Skeletal muscle satellite cell (primary cell): ENCODE results near the gene DENND4A.

Experiments used
- H3K27me3 ChIP-seq: 2 replicates; pipeline ENCODE4 v1.7.0; 2013; ENCODE audit warnings: low read length; ENCODE audit not compliant: control insufficient read depth, insufficient read depth
- H3K36me3 ChIP-seq: 2 replicates; pipeline ENCODE4 v1.7.0; 2013; ENCODE audit warnings: mild to moderate bottlenecking, control low read depth, low read length; ENCODE audit not compliant: insufficient read depth
- H3K4me1 ChIP-seq: 2 replicates; pipeline ENCODE4 v1.7.0; 2013; ENCODE audit warnings: low read length; ENCODE audit not compliant: control insufficient read depth, insufficient read depth
- H3K4me2 ChIP-seq: 2 replicates; pipeline ENCODE4 v1.7.0; 2013; ENCODE audit warnings: mild to moderate bottlenecking, low read length
- H3K4me3 ChIP-seq: 2 replicates; pipeline ENCODE4 v1.7.0; 2013; ENCODE audit warnings: low read length
- H3K9ac ChIP-seq: 2 replicates; pipeline ENCODE4 v1.7.0; 2013; ENCODE audit warnings: mild to moderate bottlenecking, low read depth, low read length, moderate library complexity
- H3K9me3 ChIP-seq: replicated peaks from 2 replicates; pipeline ENCODE4 v1.7.0; 2013; ENCODE audit warnings: mild to moderate bottlenecking, control low read depth, low read length

The DENND4A gene

GRCh38 chr15:65762914-65763787 lies 28.9 kb downstream of the DENND4A start:
- no peaks in the 10 kb centered on the region for H3K9me3 ChIP-seq
- H3K4me1 ChIP-seq = no peaks in the 10 kb centered on the region
- H3K4me3 ChIP-seq = no peak overlapping the region
- H3K27me3 ChIP-seq = no peaks in the 10 kb centered on the region
- H3K9ac ChIP-seq = no peak overlapping the region
- H3K36me3 ChIP-seq = no peaks in the 10 kb centered on the region
- H3K4me2 ChIP-seq = no peak overlapping the region

DNA sequence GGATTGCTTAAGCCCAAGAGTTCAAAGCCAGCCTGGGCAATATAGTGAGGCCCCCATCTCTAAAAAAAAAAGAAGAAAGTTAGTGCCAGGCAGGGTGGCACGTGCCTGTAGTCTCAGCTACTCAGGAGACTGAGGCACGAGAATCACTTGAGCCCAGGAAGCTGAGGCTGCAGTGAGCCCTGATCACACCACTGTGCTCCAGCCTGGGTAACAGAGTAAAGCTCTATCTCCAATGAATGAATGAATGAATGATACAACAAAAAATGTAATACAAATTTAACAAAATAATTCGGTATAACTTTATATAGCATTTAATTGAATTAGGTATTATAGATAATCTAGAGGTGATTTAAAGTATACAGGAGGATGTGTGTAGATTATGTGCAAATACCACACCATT lies 29.7 kb downstream of the DENND4A start:
- H3K9ac ChIP-seq = no peak overlapping the region
- H3K4me1 ChIP-seq = no peaks in the 10 kb centered on the region
- H3K9me3 ChIP-seq = no peaks in the 10 kb centered on the region
- no peak overlapping the region for H3K4me2 ChIP-seq
- H3K36me3 ChIP-seq = no peaks in the 10 kb centered on the region
- H3K4me3 ChIP-seq = no peak overlapping the region
- H3K27me3 ChIP-seq = no peaks in the 10 kb centered on the region

DNA sequence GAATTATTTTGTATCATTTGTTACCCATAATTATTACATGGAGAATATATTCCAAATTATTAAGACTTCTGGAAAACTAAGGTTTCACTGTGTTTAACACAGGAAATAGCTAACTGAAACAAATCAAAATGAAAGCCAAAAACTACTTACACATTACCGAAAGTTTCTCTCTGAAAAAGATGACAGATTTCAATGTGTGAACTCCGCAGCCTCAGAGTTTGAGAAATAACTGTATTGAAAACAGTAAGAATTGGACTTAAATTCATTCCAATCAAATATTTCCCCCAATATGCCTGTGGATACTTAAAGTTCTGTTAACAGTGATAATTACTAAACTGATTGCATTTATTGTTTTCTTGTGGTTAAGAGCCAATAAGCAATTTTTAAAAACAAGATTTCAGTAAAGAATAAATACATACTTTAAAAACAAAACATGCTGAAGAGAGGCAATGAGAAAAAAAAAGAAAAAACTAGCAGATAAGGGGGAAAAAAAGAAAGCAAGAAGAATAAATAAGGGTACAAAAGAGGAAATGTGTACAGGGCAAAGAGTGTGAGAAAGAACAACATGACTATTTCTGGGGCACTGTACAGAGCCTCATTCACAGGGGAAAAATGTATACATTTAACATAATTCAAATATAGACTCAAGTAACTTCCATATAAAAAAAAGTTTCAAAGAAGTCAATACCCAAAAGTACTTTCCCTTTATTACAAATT lies 30.7 kb downstream of the DENND4A start:
- no peaks in the 10 kb centered on the region for H3K9me3 ChIP-seq
- no peaks in the 10 kb centered on the region for H3K4me1 ChIP-seq
- H3K4me3 ChIP-seq = no peak overlapping the region
- H3K4me2 ChIP-seq = no peak overlapping the region
- H3K9ac ChIP-seq = no peak overlapping the region
- no peaks in the 10 kb centered on the region for H3K27me3 ChIP-seq
- H3K36me3 ChIP-seq = no peaks in the 10 kb centered on the region

GRCh38 chr15:65759441-65759840 lies 32.7 kb downstream of the DENND4A start:
- Histone ChIP-seq H3K4me1 (no peaks in the 10 kb centered on the region), H3K9ac (no peak overlapping the region), H3K4me3 (no peak overlapping the region), H3K4me2 (no peak overlapping the region), H3K9me3 (no peaks in the 10 kb centered on the region), H3K27me3 (no peaks in the 10 kb centered on the region), H3K36me3 (no peaks in the 10 kb centered on the region)

DNA sequence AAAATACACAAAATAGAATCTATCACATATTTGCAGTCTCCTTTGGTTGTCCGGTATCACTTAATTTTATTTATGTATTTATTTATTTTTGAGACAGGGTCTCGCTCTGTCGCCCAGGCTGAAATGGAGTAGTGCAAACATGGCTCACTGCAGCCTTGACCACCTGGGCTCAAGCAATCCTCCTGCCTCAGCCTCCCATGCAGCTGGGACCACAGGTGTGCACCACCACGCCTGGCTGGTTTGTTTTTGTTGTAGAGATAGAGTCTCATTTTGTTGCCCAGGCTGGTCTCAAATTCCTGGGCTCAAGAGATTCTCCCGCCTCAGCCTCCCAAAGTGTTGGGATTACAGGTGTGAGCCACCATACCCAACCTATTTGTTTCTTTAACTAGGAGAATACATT lies 33.9 kb downstream of the DENND4A start:
- H3K4me2 ChIP-seq = no peak overlapping the region
- H3K9ac ChIP-seq = no peak overlapping the region
- no peaks in the 10 kb centered on the region for H3K9me3 ChIP-seq
- H3K36me3 ChIP-seq = no peaks in the 10 kb centered on the region
- H3K27me3 ChIP-seq = no peaks in the 10 kb centered on the region
- H3K4me1 ChIP-seq = no peaks in the 10 kb centered on the region
- no peak overlapping the region for H3K4me3 ChIP-seq

DNA sequence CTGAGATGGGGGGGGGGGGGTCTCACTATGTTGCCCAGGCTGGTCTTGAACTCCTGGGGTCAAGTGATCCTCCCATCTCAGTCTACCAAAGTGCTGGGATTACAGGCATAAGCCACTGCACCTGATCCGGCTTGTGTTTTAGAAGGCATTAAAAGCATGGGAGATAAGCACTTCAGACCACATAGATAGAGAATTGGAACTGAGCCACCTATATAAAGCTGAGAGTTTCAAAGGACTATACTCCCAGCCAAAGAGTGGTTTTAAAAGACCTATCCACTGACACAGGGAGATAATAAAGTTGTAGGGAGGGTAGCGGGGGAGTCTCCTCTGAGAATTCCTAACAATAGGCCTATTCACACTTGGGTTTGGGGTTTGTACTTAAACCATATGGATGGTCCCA lies 34.8 kb downstream of the DENND4A start:
- Histone ChIP-seq H3K9me3 (no peaks in the 10 kb centered on the region), H3K27me3 (no peaks in the 10 kb centered on the region), H3K36me3 (no peaks in the 10 kb centered on the region), H3K4me3 (no peak overlapping the region), H3K9ac (no peak overlapping the region), H3K4me2 (no peak overlapping the region), H3K4me1 (peaks cover 6% of the 10 kb centered on the region)

DNA sequence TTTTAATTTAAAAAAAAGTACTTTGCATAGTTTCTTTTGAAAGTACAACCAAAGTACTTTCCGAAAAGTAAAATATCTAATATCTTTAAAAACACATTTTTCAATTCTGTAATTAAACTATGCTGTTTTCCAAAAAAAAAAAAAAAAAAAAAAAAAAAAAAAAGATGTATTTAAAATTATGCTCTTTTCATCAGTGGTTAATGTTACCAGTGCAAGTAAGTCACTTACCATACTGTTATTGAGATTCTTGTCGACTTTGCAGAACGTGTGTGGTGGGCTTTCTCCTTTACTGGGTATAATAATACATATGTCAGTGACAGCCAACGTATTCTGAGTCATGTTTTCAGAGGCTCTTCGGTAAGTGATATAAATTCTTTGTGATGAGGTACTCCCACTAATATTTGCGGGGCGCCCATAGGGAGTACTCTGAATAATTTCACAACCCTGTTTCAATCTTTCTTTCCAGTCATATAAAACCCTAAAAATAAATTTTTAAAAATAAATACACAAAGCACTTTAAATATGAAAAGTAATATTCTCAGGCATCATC lies 39.9 kb downstream of the DENND4A start:
- H3K4me3 ChIP-seq = no peak overlapping the region
- peaks cover 6% of the 10 kb centered on the region for H3K36me3 ChIP-seq
- no peak overlapping the region for H3K9ac ChIP-seq
- no peaks in the 10 kb centered on the region for H3K9me3 ChIP-seq
- H3K4me1 ChIP-seq = peaks cover 8% of the 10 kb centered on the region
- no peaks in the 10 kb centered on the region for H3K27me3 ChIP-seq
- H3K4me2 ChIP-seq = no peak overlapping the region

DNA sequence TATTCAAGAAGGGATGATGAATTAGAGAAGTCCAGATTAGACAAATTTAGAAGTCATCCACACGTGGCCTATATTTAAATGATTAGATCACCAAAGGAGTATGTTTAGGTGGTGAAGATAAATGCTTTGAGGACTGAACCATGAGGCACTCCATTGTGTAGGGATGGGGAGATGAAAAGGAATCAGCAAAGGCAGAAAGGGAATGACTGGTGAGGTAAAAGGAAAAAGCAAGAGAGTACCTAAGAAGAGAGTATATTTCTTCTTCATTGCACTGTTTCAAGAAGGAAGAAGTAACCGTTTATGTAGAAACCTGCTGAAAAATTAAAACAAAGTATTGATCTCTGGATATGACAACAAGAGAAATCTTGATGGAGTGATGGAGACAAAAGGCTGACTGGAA lies 40.7 kb downstream of the DENND4A start:
- Histone ChIP-seq H3K9ac (no peak overlapping the region), H3K4me1 (peaks cover 8% of the 10 kb centered on the region), H3K4me3 (no peak overlapping the region), H3K27me3 (no peaks in the 10 kb centered on the region), H3K9me3 (no peaks in the 10 kb centered on the region), H3K36me3 (peaks cover 6% of the 10 kb centered on the region), H3K4me2 (no peak overlapping the region)

- Histone ChIP-seq H3K36me3 (peaks cover 6% of the 10 kb centered on the region), H3K4me1 (peaks cover 1% of the 10 kb centered on the region), H3K27me3 (no peaks in the 10 kb centered on the region), H3K4me2 (no peak overlapping the region), H3K9me3 (no peaks in the 10 kb centered on the region), H3K9ac (no peak overlapping the region), H3K4me3 (no peak overlapping the region)
These were observed 44.8 kb downstream of the DENND4A start for GRCh38 chr15:65747265-65747664.

DNA sequence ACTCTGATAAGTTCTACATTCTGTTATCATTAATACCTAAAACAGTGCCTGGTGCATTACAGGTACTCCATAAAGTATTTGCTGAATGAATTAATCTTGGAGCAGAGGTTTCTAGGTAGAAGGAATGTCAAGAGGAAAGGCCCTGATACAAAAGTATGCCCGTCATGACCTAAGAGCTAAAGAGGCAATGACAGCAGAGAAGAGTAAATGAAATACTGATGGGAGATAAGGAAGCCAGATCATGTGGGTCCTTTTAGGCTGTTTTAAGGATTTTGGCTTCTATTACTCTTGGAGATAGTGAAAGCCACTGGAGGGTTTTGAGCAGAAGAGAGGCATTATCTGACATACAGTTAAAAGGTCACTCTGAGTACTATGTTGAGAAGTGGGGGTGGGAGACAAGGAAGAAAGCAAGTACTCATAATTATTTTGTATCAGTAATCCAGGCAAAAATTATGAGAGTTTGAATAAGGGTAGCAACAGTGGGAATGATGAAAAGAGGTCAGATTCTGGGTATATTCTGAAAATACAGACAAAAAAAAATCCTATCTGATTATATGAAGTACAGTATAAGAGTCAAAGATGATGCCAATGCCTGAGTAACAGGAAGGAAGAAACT lies 48.3 kb downstream of the DENND4A start:
- no peaks in the 10 kb centered on the region for H3K4me1 ChIP-seq
- H3K4me2 ChIP-seq = no peak overlapping the region
- H3K36me3 ChIP-seq = no peaks in the 10 kb centered on the region
- no peaks in the 10 kb centered on the region for H3K27me3 ChIP-seq
- H3K4me3 ChIP-seq = no peak overlapping the region
- no peak overlapping the region for H3K9ac ChIP-seq
- H3K9me3 ChIP-seq = no peaks in the 10 kb centered on the region

DNA sequence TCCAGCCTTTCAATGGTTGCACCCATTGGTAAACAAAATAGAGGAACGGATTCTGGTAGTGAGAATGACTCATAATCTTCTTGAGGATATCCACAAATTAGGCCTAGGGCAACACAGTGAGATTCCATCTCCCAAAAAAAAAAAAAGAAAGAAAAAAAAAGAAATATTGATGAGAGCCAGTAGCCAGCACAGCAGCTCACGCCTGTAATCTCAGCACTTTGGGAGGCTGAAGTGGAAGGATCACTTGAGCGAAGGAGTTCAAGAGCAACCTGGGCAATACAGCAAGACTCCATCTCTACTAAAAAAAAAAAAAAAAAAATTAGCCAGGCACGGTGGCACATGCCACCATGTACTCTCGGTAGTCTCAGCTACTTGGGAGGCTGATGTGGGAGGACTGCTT lies 51.9 kb downstream of the DENND4A start:
- H3K27me3 ChIP-seq = no peaks in the 10 kb centered on the region

More for the DNA sequence above, 51.9 kb downstream of the DENND4A start:
- H3K9me3 ChIP-seq = no peaks in the 10 kb centered on the region
- no peak overlapping the region for H3K4me2 ChIP-seq
- no peaks in the 10 kb centered on the region for H3K4me1 ChIP-seq
- H3K36me3 ChIP-seq = peaks cover 9% of the 10 kb centered on the region
- H3K9ac ChIP-seq = no peak overlapping the region
- no peak overlapping the region for H3K4me3 ChIP-seq
